ENCODE measurements around the gene DLG2. TPM values are rescaled to one million over a fixed set of nuclear protein-coding genes. Genes with fewer than 3 reads are reported as not detected.
"Not testable (repeated sequence)": the region's sequence is repeated elsewhere in the genome, so short reads cannot be mapped to it uniquely, and the experiment has no call there.

DLG2 gene
- total RNA-seq, 1 donor from 2014 or later: 6.7 TPM

DNA sequence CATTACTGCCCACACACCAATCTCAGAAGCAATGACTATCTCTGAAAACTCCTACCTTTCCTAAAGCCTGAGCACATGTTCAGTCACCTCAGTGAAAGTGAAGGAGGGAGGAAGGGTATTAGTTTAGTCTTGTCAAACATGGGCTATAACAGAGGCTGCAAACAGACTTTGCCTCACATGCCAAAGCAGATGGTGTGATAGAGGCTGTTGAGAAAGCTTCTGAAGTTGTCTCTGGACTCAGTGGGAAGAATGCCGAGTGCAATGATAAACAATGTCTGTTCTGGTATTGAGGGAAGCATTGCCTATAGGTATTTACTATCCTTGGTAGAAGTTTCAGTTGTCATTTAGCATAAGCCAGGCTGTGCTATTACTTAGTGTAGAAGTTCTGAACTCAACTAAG lies 2026.5 kb downstream of the DLG2 start:
- DNase-seq (ENCODE audit: low spot score in 2 of 2, unreplicated experiment in 2 of 2): no peak
- TF ChIP-seq, protein P1, sequence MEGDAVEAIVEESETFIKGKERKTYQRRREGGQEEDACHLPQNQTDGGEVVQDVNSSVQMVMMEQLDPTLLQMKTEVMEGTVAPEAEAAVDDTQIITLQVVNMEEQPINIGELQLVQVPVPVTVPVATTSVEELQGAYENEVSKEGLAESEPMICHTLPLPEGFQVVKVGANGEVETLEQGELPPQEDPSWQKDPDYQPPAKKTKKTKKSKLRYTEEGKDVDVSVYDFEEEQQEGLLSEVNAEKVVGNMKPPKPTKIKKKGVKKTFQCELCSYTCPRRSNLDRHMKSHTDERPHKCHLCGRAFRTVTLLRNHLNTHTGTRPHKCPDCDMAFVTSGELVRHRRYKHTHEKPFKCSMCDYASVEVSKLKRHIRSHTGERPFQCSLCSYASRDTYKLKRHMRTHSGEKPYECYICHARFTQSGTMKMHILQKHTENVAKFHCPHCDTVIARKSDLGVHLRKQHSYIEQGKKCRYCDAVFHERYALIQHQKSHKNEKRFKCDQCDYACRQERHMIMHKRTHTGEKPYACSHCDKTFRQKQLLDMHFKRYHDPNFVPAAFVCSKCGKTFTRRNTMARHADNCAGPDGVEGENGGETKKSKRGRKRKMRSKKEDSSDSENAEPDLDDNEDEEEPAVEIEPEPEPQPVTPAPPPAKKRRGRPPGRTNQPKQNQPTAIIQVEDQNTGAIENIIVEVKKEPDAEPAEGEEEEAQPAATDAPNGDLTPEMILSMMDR (IDR thresholded peaks at IDR 0.05; ENCODE audit: unreplicated experiment): no peak
- Mint-ChIP-seq H3K27ac (no peak overlapping the region), H3K36me3 (no peaks in the 10 kb centered on the region), H3K27me3 (ENCODE audit: low read depth) (no peaks in the 10 kb centered on the region), H3K4me3 (no peak overlapping the region), H3K9me3 (no peaks in the 10 kb centered on the region), H3K4me1 (peaks cover 8% of the 10 kb centered on the region)

DNA sequence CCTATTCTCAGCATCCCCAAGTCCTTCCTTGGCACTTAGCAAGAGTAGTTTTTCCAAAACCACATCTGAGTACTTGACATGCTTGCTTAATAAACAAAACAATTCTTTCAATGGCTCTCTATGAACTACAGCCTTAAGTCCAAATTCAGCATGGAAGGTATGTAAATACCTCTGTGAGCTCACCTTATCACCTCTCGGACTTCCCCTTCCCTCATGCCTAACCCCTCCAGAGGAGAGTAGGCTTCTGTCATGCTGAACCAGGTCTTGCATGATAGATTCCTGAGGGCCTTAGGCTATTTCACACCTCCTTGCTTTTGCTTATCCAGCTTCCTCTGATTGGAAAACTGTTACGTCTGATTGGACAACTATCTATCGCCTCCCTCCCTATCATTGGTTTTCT lies 2028.1 kb downstream of the DLG2 start:
- Mint-ChIP-seq H3K27me3 (ENCODE audit: low read depth) (no peaks in the 10 kb centered on the region), H3K4me1 (peaks cover 8% of the 10 kb centered on the region), H3K9me3 (no peaks in the 10 kb centered on the region), H3K4me3 (no peak overlapping the region), H3K36me3 (no peaks in the 10 kb centered on the region), H3K27ac (no peak overlapping the region)
- DNase-seq (ENCODE audit: low spot score in 2 of 2, unreplicated experiment in 2 of 2): no peak
- TF ChIP-seq, protein P1 (IDR thresholded peaks at IDR 0.05; ENCODE audit: unreplicated experiment): no peak

DNA sequence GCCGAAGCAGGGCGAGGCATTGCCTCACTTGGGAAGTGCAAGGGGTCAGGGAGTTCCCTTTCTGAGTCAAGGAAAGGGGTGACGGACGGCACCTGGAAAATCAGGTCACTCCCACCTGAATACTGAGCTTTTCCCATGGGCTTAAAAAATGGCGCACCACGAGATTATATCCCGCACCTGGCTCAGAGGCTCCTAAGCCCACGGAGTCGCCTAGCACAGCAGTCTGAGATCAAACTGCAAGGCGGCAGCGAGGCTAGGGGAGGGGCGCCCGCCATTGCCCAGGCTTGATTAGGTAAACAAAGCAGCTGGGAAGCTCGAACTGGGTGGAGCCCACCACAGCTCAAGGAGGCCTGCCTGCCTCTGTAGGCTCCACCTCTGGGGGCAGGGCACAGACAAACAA lies 2039.3 kb downstream of the DLG2 start:
- not testable (repeated sequence) for H3K27ac Mint-ChIP-seq; H3K9me3 Mint-ChIP-seq; DNase-seq (ENCODE audit: low spot score in 2 of 2, unreplicated experiment in 2 of 2); H3K4me1 Mint-ChIP-seq; H3K4me3 Mint-ChIP-seq; H3K36me3 Mint-ChIP-seq; H3K27me3 Mint-ChIP-seq (ENCODE audit: low read depth)

DNA sequence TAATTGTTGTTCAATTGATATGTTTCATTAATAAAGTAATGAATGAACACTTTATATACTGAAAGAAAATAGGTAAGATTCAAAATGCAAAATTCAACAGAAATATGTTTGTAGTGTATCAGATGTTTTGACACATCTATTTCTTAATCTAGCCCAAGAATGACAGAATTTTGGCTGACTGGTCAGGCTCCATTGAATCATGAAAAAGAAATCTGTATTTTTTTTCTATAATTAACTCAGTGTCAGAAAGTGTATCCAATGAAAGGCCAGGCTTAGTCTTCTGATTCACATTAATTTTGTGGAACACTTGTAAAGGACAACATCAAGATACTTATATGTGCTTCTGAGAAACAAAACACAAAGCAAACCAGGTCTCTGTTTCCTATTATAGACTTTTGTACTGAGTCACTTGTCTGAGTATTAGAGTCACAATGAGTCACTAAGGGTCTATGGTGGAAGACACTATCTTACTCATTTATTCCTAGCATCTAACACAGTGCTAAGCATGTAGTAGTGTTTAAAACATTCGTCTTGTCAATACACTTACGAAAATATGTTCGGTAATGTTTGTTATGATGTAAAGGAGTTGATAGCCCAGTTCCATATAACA lies 2043.3 kb downstream of the DLG2 start:
- Mint-ChIP-seq H3K4me3 (no peak overlapping the region), H3K36me3 (no peaks in the 10 kb centered on the region), H3K4me1 (peaks cover 5% of the 10 kb centered on the region), H3K9me3 (no peaks in the 10 kb centered on the region), H3K27me3 (ENCODE audit: low read depth) (no peaks in the 10 kb centered on the region), H3K27ac (no peak overlapping the region)
- no peak for DNase-seq (ENCODE audit: low spot score in 2 of 2, unreplicated experiment in 2 of 2)
- TF ChIP-seq, protein P1 (IDR thresholded peaks at IDR 0.05; ENCODE audit: unreplicated experiment): no peak

DNA sequence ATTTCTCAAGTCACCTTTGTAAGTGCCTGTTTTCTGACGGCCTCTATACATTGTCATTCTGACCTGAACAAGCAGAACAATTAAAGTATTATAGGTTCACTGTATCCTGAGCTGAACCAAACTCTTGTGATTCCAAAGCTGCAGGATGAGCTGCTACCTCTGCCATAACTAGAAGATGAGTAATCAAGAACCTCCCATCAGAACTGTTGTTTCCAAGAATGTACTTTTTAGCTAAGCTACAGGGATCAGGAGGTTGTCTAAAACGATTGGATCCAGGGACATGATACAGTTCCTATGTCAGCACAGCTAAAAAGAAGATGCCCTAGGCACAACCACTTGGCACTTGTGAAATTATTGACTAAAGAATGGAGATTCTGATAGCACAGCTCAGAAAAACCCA lies 2052.6 kb downstream of the DLG2 start:
- no peaks in the 10 kb centered on the region for H3K9me3 Mint-ChIP-seq
- TF ChIP-seq, protein P1 (IDR thresholded peaks at IDR 0.05; ENCODE audit: unreplicated experiment): no peak
- no peak overlapping the region for H3K4me3 Mint-ChIP-seq
- no peaks in the 10 kb centered on the region for H3K27me3 Mint-ChIP-seq (ENCODE audit: low read depth)
- H3K4me1 Mint-ChIP-seq: peaks cover 12% of the 10 kb centered on the region
- H3K27ac Mint-ChIP-seq: no peak overlapping the region
- no peak for DNase-seq (ENCODE audit: low spot score in 2 of 2, unreplicated experiment in 2 of 2)
- no peaks in the 10 kb centered on the region for H3K36me3 Mint-ChIP-seq

DNA sequence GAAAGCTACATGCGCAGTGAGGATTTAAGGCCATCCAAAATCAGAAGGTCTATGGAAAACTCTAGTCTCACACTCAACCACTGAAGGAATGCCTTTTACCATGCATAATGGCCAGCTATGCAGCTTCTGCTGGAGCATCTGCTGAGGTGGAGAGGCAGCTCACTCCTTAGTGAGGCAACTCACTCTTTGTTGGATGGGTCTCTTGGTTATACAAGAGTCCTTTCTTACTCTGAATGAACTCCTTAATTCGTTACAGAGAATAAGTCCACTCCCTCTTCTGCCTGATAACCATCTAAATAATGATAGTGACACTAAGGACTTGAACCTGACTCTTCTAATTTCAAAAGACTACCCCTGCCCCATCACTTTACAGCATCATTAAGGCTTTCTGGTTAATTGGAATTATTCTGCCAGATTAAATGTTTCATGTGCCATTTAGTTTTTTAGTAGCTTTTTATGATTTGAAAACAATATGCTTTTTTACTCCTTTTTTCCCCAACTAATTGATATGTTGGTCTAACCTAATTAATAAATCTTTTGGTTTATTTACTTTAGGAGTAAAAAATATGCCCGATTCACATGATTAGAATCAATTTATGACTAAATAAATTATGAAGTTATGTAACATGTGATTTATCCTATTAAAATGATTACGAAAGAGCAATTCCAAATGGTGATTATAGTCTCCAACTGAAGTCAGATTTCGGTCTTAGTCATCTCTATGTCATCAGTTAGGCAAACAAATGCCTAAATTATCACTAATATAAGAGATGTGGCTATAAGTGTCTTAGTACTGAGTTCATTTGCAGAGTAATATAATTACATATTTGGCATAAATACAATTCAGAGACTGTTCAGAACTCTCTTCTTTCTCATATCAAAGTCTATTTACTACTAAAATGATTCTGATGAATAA lies 2054.3 kb downstream of the DLG2 start:
- H3K36me3 Mint-ChIP-seq: no peaks in the 10 kb centered on the region
- H3K4me1 Mint-ChIP-seq: peaks cover 24% of the 10 kb centered on the region
- H3K27me3 Mint-ChIP-seq (ENCODE audit: low read depth): no peaks in the 10 kb centered on the region

More for the DNA sequence above, 2054.3 kb downstream of the DLG2 start:
- DNase-seq (ENCODE audit: low spot score in 2 of 2, unreplicated experiment in 2 of 2): no peak
- H3K4me3 Mint-ChIP-seq: no peak overlapping the region
- TF ChIP-seq, protein P1 (IDR thresholded peaks at IDR 0.05; ENCODE audit: unreplicated experiment): no peak
- H3K27ac Mint-ChIP-seq: no peak overlapping the region
- no peaks in the 10 kb centered on the region for H3K9me3 Mint-ChIP-seq

Measured in mesothelial cell of epicardium (in vitro differentiated cells).